Activated CD4-positive, alpha-beta T cell treated with anti-CD3 and anti-CD28 coated beads for 48 hours (primary cell): ENCODE measurements around the gene ULK3.
A peak's percentile ranks its signal among the peaks of the same experiment; 100 is the strongest.

Source experiments
- DNase-seq: peaks from one replicate; pipeline ENCODE4 v3.0.0-alpha.2; 2020

Gene ULK3

DNA sequence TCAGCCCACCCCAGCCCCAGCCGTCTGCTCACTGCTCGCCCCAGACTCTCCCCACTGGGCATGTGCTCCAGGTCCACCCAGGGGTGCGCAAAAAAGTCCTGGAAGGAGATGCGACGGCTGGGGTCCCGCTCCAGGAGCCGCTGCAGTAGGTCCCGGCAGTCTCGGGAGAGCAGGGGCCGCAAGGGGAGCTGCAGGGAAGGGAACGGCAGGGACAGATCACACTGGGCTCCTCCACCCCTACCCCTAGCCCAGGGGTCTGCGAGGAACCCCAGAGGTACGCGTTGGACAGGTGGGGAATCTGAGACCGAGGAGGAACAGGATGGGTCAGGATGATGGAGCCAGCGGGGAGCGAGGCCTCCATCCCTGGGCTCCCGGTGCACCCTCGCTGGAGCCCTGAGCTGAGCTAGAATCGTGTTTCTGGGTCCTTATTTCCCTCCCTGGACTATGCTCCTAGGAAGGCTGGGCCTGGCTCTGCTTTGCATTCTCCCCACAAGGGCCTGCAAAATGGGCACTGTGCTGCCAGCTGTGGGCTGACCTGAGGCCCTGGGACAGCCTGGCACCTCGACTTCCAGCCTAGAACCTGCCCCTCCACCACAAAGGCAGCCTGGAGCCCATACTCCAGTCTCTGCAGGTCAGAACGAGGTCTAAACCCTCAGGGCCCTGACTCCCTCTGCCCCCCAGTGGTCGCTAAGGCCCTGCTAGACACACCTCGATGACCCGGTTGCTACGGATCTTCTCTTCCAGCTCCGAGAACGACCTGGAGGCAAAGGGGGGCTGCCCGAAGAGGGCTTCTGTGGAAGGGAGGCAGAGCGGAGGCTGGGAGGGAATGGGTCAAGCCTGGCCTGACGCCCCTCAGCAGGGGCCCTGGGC is 3.2 kb downstream of the ULK3 start:
- DNase-seq = no peak

DNA sequence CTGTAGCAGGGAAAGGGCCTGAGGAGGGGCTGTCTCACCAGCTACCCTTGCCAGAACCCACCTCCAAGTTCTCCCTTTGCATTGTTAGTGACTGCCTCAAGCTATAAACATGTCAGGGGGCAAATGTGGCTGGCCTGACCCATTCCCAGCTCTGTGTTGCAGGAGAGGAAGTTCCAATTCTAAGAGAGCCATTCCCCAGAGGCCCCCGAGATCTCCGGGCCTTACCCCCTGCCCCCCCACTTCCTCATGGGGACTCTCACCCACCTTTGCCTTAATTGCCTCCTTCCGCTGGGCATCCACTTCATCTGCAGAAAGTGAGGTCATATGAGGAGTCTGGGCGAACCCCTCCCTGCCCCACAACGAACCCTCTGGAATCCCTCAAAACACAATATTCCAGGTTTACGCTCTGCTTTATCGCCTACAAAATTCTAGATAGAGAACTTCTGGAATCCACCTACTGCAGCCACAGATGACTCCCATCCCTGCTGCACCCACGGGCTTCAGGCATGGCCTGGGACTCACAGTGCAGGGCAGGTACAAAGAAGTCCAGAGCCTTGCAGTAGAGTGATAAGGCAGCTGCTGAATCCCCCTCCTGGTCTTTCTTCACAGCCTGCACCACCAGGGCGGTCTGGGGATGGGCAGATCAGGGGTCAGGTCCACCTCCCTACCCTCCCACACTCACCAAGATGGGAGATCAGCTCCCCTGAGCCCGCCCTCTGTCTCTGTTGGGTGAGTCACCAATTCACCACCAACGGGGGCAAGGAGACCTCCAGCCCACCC is 4.0 kb downstream of the ULK3 start:
- DNase-seq = no peak

DNA sequence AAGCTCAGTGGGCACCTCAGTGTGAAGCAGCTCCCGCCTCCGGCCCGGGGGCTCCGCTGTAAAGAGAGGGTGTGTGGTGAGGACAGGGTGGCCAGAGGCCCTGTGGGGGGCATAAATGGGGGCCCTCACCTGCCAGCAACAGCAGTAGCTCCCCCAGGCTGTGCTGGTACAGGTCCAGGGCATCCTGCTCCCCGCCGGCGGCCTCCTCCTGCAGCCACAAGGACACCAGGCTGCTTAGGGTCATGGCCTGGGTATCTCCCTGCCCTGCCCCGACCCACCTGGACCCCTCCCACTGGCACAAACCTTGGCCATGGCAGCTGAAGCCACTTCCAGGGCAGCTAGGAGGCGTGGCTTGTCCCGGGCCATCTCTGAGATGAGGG is 4.8 kb downstream of the ULK3 start:
- no peak for DNase-seq

DNA sequence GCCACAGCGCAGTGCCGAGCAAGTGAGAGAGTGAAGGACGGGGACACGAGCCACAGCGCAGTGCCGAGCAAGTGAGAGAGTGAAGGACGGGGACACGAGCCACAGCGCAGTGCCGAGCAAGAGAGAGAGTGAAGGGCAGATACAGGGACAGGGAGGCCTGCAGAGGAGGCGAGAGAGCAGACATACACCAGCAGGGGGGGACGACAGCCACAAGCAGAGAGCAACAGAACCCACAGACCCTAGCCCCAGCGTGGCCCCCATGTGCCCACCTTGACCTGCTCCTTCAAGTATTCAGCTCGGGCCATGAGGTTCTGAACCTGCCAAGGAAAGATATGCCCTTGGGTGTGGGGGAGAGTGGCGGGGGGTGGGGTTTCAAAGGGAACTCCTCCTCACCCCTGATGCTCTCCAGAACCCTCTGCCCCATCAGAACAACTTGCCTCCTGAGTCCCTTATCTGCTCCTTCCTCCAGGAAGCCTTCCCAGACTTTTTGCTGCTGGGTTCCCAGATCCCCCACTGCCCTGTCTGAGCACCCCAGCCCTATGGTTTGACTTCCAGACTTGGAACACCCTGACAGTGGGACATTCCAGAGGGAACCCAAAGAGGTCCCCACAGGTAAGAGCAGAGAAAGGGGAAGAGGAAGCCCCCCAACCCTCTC is 5.3 kb downstream of the ULK3 start:
- DNase-seq = no peak

DNA sequence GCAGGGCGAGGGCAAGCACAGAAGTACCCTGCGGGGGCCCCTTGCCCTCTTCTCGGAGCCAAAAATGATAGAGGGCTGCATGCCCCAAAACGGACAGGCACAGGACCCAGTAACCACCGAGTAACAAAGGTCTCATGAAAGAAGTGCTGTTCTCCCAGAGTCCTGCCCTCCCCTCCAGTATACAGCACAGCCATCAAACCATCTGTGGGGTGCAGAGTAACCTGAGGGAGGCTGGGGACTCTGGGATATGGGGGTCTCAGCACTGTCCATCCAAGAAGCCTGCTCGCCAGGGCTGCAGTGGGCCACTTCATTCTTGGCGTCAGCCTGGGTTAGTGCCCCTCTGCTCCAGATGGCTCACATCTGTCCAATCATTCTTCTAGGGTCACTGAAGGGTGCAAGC is 6.1 kb downstream of the ULK3 start:
- no peak for DNase-seq

DNA sequence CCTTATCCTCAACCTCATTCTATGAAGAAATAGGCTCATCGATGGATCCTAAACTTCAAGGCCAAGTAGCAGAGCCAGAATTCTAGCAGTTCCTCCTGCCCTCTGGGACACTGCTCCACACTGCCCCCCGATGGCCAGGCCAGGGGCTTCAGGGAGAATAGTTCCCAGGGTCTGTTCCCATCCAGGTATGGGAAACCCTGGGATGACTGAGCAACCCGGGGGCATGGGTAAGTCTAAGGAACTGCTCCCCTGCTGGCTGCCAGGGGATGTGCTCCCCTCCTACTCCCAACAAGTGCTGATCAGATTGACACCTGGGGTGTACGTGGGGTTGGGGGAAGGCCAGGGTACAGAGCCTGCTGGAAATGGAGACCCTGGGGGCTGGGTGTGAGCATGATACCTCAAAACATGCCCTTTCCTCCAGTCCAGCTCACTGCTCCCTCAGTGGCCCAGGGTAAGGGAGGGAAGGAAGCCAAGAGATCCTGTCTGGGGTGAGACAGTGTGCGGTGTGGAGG is 7.6 kb downstream of the ULK3 start:
- DNase-seq = peak; percentile 70

DNA sequence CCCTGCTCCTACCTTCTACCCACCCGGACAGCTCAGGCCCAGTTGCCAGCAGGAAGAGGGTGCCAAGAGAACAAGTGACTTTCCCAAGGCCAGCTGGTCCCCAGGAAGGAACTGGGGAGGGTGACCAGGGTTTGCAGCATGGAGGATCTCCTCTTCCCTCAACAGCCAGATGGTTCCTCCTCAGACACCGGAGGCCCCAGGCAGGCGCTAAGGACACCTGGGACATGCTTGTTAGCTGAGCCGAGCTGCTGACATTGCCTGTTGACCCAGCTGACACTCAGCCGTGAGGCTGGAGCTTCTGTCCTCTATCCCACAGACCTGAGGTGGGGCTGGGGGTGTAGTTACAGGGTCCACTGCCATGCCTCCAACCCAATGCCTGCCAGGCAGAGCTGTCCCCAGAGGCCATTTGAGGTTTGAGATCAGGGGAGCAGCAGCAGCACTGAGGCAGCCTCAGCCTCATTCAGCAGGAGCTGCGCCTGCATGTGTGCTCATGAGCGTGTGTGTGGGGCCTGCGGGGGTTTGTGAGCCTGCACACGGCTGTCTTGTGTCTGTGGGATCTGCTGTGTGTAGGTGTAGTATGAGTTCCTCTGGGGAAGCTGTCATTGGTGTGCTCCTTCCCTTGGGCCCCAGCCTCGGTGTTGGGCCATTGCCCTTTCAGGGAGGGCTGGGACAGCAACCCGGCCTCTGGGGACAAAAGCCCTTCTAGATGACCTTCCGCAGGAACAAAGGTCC is 9.4 kb downstream of the ULK3 start:
- DNase-seq = no peak

DNA sequence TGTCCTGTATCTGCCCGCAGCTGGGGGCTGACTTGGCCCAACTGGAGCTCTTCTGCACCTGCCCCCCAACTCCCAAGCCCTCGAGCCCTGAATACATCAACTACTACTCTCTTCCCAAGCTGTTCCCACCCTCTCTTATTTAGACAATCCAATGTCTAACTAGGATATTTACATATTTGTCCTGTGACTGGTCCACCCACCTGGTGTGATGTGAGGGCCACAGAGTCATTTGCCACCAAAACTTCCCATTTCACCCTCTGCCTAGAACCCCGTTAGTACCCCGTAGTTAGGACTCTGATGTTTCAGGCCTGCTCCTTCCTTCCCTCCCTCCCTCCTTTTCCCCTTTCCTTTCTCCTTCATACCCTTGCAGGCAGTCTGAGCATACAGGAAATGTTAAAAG is 10.1 kb downstream of the ULK3 start:
- DNase-seq = no peak

DNA sequence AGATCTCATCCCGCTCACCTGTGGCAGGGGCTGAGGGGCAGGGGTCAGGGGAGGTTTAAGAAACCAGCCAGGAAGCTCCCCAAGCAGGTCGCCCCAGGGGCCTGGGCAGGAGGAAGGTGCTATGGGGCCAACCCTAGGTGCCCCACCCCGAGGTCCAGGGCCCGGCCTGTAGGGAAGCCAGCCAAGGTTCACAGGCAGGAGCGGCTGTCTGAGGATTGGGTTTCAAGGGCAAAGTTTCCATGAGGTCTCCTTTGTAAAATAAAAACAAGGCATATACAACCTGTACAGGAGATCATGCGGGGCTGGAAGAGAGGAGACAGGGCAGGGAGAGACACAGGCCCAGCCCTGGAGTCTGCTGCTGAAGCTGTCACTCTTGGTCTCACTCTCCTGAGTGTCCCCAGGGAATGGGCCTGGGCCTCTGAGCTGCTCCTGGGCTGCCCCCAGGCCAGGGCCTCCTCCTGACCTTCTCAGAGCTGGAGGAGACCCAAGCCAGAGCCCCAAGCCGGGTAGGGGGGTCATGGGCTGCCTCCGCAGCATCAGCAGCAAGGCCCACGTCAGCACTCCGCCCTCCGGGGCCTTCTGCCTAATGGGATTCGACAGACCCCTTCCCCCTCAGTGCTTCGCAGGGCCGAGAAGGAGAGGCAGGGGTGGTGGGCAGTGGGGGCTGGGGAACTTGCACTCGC is 11.0 kb downstream of the ULK3 start:
- no peak for DNase-seq

DNA sequence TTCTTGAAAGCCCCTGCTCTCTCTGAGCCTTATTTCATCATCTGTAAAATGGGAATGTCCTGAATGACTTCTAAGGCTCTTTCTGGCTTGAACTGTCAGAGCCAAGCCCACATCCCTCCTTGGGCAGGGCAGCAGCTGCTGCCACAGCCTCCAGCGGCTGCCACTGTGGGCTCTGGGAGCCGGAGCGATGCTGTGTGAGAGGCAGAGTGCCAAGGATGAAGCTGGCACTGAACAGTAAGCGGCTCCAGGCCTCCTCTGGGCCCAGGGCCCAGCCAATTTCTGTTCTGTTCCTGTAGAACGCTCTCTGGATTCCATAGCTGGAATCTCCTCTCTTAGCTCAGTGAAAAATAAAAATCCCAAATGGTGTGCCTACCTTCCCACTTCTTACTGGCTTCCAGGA is 12.1 kb downstream of the ULK3 start:
- DNase-seq = no peak

DNA sequence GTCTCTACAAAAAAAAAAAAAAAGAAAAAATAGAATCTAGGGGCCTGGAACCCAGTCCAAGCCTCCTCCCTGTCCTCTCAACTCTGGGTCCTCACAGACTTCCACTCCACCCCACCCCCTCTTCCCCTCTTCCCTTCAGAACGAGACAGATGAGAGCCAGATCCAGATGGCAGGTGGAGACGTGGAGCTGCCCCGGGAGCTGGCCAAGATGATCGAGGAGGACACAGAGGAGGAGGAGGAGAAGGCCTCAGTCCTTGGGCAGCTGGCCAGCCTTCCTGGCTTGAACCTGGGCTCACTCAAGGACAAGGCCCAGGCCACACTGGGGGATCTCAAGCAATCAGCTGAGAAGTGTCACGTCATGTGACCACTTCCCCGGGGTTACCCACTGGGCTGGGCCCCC is 13.0 kb downstream of the ULK3 start:
- DNase-seq = no peak

DNA sequence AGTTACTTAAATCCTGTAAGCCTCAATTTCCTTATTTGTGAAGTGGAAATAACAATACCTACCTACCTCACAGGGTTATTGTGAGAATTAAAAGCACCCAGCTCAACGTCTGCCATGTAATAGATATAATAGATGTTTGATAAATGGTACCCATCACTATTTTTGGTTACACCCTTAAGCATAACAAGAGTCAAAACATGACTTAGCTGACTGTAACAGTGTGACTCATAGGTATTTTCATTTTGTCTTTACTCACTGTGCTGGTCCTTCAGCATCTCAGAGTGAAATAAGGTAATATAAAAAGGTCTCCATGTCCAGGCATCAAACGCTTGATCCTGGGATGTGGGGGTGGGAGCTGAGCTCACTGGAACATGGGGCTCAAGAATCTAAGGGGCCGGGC is 13.5 kb downstream of the ULK3 start:
- no peak for DNase-seq

DNA sequence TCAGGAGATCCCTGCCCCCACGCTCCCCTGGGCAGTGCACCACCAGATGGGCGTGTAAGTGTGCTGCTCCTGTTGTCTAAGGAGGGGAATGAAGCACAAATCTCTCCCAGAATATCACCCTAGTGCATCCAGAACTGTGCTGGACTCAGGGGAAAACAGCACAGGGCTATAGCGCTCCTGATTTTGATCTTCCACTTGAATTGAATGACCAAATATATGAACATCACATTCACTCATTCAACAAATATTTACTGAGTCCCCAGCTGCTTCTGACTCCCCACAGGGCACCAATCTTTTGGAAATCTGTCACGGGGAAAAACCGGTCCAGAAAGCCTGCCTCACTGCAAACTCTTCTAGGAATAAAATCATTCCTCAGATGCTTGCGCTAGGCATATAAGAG is 14.1 kb downstream of the ULK3 start:
- no peak for DNase-seq

DNA sequence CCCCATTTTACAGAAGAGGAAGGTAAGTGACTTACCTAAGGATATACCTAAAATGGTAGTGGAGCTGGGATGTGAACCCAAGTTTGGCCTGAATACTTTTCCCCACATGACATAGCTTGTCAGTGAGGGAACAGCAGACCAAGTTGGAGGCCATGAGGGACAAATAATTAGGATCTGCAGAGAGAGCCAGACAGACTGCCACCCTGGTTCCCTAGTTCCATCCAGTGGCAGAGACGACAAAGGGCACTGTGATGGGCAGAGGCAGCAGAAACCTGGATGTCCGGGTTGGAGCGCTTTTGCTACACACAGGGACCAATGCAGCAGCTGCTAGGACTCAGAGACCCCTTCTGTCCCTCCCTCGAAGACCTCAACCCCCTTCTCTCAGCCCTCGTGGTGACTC is 15.3 kb downstream of the ULK3 start:
- DNase-seq = no peak

DNA sequence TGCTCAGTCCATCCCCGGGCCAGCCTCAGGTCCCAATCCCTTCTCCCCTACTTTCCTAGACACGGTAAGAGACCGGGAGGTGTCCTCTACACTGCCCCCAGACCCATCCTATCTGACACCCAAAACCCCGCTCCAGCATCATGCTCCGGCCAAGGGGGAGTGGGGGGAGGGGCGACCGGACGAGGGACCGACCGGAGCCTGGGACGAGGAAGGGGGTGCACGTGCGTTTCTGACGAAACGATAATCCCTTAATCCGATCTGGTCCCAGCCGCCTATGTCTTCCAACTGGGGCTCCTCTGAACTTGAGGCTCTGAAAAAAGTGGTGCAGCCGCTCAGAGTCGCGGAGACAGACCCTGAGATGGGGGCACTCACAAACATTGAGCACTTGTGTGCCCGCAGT is 16.0 kb downstream of the ULK3 start:
- DNase-seq = no peak

DNA sequence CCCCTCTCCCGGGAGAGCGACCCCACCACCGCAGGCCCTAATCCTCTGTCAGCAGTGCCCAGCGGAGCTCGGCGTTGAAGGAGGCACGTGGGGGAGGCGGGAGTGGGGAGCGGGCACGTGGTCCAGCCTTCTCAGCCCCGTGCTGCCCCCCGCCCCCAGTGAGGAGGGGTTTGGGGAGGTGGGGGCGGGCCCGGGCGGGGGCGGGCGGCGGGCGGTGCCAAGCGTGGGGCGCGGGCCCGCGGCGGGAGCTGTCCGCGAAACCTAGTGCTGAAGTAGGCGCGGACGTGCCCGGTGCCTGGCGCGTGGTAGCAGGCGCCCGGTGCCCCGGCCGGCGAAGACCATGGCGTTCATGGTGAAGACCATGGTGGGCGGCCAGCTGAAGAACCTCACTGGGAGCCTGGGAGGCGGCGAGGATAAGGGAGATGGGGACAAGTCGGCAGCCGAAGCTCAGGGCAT is 16.6 kb downstream of the ULK3 start, which contains the start of gene CPLX3:
TSS of gene CPLX3 (plus strand) at position 264 of the 456 bp plus-strand sequence. CDS start at position 341, 77 bp downstream.
- DNase-seq = peak; percentile 46

DNA sequence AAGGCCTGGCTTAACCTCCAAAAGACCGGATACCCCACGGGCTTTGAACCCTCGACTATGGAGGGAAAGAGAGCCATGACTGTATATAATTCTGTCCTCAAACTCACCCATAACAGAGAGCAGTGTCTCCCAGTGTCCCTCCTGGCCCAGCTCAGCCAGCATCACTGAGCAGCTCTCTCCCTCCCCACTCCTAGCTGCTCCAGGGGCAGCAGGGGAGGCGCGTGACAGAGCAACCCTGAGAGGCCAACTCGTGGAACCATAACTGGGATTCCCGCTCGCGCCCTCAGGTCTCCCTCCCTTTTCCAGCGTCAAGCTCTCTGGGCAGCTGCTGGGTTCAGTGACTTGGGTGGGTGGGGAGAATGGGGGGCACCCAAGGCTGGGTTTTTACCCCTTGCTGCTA is 17.1 kb downstream of the ULK3 start:
- no peak for DNase-seq

DNA sequence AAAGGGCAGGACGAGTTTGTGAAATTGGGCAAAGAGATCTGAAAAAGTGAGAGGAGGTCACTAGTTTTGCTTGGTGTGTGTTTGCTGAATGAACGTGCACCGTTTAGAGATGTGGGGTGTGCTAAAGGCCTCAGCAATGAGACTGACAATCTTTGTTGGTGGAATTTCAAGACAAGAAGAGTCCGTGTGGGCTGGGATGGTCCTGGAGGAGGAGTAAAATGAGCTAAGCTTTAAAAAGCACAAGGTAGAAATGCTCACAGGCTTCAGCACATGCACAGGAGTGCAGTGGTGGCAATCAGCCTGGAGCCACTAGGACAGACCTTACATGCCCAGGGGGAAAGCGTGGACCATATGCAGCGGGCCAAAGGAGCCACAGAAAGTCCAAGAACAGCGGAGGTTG is 18.0 kb downstream of the ULK3 start:
- DNase-seq = no peak

DNA sequence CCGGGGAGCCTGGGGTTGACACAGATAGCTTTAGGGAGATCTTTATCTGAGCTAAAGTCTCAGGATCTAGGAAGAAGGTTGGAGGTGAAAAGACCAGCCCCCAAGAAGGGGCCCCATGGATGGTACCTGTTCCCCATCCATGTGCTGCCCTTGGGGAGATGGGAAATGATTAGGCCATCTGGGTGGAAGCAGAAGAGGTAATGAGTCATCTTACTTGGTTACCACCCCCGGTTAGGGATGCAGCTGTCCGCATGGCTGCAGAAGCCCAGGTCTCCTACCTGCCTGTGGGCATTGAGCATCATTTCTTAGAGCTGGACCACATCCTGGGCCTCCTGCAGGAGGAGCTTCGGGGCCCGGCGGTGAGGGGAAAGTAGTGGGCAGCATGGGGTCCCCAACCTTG is 19.6 kb downstream of the ULK3 start:
- no peak for DNase-seq

DNA sequence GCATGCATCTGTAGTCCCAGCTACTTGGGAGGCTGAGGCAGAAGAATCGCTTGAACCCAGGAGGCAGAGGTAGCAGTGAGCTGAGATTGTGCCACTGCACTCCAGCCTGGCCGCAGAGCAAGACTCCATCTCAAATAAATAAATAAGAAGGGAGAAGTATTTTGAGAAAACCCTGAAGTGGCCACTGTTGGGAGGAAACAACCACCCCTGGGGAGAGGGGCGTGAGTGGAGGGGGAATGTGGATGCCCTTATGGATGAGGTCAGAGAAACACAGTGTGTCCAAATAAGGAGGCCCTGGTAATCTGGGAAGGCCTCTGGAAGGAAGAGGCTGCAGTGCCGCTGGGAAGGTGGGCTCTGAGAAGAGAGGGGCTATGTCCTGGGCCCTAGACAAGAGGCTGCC is 20.7 kb downstream of the ULK3 start:
- DNase-seq = no peak

DNA sequence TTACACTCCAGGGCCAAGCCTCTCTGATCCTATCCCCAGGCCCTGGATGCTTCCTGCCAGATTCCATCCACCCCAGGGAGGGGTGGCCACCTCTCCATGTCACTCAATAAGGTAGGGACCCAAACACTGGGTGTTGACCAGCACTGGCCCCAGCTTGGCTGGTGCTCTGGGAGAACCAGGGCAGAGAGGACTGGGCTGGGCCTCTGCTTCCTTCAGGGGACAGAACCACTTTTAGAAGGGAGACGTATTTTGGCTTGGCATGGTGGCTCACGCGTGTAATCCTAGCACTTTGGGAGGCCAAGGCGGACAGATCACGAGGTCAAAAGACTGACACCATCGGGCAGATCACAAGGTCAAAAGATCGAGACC is 21.2 kb downstream of the ULK3 start:
- no peak for DNase-seq

DNA sequence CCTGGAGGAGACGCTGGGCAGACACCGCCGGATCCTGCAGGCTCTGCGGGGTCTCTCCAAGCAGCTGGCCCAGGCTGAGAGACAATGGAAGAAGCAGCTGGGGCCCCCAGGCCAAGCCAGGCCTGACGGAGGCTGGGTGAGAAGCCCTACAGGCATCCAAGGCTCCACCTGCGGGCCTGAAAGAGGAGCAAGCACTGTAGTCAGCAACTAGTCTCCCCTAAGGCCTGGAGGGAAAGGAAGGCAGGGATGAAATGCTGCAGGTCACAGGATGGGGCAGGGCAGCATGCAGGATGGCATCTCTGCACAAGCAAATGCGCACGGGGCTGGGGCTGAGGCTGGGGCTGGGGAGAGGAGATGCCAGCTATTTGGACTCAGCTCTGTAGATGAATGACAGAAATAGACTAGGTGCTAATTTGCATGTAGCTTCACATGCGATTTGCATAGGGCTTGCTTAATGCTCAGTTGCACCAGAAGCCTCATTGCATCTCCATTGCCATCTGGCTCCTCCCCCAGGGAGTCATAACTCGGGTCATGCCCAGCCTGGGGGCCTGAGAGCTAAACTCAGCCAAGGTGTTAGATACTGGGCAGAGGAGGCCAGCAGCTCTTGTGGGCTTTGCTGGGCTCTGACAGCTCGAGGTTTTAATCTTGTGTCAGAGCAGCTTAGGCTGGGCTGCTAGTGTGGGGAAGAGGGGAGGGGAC is 21.7 kb downstream of the ULK3 start:
- no peak for DNase-seq
